NT2/D1 (cell line): ENCODE data around the gene PHC2.

Source experiments
- SUZ12 ChIP-seq: IDR thresholded peaks from 2 replicates; pipeline ENCODE4 v1.6.1; 2011; ENCODE audit not compliant: insufficient read length, insufficient read depth; ENCODE audit errors: extremely low read depth
- ZNF274 ChIP-seq: IDR thresholded peaks from 2 replicates; pipeline ENCODE4 v1.6.1; 2011; ENCODE audit warnings: mild to moderate bottlenecking, low read depth, low read length

GRCh38 chr1:33296082-33296458 lies 134.8 kb downstream of the PHC2 start:
- TF ChIP-seq SUZ12 (no peak), ZNF274 (no peak)
